Activated T-cell treated with anti-CD3 and anti-CD28 coated beads for 1 hour (primary cell): ENCODE results near the gene ZNF816.
"Not testable (repeated sequence)": the region's sequence is repeated elsewhere in the genome, so short reads cannot be mapped to it uniquely, and the experiment has no call there.

ENCODE experiments used
- DNase-seq: peaks from one replicate; pipeline ENCODE4 v3.0.0-alpha.2; 2020; ENCODE audit warnings: low read depth

ZNF816 gene

DNA sequence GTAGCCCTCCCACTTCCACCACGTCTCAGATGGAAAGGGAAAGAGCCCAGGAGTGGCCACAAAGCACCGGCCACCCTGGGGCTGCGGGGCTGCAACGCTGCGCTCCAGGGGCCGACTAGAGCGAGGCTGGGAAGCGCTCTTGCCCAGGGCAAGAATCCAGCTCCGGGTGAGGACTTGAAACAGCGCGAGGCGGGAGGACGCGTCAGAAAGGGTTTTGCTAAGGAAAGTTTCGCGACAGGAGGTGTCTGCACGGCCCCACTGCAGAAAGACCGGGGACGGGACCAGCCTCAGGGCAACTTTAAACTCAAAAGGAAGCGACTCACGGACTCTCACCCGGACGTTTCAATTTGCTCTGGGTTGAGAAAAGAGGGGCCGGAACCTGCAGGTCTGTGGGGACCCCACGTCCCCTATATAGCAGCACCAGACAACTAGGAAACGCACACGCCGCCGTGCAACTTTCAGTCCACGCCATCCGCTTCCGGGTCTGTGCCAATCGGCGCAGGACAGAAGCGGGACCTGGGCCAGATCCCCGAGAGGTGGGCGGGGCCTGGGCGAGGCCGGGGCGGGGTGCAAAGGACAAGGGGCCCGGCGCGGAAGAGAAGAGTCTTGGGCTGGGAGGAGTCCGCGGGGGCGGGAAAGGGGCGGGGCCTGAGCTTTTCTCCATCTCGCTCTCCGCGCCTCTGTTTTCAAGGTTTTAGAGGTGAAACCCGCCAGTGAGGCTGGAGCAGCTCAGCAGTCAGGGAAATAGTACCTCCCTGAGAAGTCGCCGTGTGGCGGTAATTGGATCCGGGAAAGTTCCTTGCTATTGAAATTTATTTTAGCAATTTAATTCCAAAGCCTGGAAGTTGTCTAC, at the start of gene ZNF816:
TSS of gene ZNF816 (minus strand) at position 488 of the 853 bp plus-strand sequence. CDS start 6,792 bp downstream, outside the sequence.
- DNase-seq, result peak; percentile 99

DNA sequence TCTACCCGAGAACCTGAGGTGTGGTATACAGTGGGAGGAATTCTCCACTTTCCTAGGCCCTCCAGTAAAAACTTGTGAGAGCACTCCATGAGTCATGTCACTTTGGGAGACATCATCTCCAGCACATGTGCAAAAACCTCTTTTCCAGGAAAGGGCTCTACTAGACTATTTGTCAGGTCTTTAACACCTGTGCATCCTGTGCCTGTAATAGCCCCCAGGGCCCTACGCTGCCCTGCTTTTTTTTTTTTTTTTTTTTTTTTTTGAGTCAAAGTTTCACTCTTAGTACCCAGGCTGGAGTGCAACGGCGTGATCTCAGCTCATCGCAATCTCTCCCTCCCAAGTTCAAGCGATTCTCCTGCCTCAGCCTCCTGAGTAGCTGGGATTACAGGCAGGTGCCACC, 49.3 kb upstream of the ZNF816 start:
- no peak for DNase-seq

DNA sequence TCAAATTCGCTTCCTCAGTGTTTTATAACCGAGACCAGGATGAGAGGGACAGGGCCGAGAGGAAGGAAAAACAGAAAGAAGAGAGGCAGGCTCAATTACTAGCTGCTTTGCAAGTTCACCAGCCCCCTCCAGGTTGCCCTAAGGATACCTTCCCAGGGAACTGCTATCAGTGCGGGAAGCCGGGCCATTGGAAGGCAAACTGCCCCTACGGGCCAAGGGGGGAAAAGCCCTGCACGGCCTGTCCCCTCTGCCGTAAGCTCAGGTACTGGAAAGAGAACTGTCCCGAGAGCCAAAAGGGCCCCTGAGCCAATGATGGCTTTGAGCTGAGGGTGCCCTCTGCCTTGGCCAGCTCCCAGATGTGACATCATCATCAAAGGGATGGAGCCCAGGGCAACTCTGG, 47.8 kb upstream of the ZNF816 start:
- DNase-seq, result no peak

DNA sequence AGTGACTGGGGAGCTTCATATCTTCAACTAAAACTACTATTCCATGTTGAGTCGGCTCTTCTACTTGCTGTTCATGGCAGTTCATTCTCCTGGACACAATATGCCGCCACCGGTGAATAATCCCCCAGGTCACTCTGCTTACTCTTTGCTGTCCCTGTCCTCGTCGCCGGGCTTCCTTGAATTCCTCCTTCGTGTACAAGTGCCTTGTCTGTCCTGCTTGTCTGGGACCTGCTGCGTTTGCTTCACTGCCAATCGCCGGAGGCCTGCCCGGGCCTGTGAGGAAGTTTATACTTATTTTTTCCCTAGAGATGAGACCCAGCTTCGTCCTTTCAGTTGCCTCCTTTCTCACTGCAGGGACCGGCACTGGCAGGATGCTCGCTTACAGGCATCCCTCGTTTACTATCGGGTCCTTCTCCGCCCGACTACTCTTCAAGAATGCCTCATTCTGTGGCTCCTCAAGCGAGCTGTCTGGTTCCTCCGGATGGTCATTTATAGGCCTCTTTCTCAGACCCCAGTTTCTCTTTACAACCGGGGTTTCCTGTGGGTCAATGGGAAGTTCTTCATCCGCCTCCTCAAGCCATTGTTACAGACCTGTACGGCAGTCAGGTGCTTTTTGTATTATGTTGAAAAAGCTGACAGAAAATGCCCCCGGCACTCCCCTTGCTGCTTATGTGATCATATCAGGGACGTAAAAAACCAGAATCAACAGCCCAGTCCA, 45.5 kb upstream of the ZNF816 start:
- DNase-seq, result no peak

DNA sequence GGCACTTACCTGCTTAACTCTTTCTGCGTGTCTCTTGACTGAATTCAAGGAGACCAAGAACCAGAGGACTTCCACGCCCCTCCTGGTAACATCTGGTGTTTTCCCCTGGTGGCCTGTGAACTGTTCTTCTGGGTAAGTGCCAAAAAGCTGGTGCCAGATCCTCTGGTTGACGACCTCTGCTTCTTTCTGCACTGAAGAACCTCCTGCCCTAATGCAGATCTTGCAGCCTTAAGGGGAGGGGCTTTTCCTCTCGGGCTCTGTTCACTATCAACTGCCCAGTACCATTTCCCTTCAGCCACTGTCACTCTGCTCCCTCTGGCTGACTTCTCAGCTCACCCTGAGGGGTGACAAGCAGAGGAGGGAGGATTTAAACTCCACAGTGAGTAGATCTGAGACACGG, 44.9 kb upstream of the ZNF816 start:
- DNase-seq, result no peak

DNA sequence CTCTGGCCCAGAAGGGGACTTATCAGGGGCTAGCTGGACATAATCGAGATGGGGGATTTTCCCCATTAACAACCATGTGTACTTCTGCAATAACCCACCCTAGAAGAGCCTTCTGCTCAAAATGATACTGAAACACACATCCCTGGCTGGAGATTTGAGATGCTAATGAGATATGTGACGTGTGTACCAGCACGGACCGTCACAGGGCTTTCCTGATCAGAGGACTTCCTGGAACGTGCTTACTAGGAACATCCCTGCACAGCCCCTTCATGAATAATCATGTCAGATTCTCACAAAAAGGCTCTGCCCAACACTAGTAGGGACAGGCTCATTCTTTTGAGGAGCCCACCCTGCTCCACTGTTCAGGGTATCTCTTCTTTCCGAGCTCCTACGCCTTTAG, 44.5 kb upstream of the ZNF816 start:
- DNase-seq, result no peak

DNA sequence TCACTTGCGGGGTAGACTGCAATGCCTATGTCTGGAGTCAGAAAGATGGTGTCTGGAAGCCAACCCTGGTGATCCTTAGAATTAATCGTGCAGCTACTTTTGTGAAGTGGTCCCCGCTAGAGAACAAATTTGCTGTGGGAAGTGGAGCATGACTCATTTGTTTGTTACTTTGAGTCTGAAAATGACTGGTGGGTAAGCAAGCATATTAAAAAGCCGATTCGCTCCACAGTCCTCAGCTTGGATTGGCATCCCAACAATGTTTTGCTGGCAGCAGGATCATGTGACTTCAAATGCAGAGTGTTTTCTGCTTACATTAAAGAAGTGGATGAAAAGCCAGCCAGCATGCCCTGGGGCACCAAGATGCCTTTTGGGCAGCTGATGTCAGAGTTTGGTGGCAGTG, 41.6 kb upstream of the ZNF816 start:
- no peak for DNase-seq

DNA sequence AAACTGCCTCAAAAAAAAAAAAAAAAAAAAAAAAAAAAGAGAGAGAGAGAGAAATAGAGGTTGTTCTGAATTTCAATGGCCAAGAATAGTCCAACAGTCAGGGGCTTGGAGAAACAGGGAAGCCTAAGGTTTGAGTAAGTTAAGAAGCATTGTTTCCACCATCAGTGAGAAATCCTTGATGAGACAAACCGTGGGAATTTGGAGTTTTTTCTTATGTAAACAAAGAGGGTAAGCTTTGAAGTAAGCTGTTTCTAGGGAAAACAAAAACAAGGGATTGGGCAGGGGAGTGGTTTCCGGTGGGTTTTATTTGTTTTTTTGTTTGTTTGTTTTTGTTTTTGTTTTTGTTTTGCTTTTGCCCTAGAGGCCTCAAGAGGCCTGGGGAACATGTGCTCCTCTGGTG, 39.8 kb upstream of the ZNF816 start:
- no peak for DNase-seq

DNA sequence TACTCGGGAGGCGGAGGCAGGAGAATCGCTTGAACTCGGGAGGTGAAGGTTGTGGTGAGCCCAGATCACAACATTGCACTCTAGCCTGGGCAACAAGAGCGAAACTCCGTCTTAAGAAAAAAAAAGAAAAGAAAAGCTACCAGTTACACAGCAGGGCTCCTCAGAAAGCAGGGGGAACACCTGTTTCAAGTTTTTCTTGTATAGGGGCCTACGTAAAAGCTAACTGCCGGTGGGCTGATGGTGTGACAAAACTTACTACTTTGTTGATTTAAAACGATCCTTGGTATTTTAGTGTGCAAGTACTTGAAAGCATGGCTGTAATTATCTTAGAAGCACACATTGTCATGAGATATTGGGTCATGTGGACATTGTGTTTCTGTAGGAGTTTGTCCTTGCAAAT, 35.3 kb upstream of the ZNF816 start:
- DNase-seq, result no peak

DNA sequence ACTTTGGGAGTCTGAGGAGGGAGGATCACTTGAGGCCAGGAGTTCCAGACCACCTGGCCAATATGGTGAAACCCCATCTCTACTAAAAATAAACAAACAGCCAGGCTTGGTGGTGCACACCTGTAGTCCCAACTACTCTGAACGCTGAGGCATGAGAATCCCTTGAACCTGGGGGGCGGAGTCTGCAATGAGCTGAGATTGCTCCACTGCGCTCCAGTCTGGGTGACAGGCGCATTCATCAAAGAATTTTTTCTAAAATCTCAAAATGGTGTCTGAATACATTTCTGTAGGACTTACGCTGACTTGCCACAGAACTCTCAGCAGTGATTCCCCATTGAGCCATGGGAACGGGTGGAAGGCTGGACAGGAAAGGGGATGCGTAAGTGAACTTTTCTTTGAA, 33.0 kb upstream of the ZNF816 start:
- DNase-seq, result no peak

DNA sequence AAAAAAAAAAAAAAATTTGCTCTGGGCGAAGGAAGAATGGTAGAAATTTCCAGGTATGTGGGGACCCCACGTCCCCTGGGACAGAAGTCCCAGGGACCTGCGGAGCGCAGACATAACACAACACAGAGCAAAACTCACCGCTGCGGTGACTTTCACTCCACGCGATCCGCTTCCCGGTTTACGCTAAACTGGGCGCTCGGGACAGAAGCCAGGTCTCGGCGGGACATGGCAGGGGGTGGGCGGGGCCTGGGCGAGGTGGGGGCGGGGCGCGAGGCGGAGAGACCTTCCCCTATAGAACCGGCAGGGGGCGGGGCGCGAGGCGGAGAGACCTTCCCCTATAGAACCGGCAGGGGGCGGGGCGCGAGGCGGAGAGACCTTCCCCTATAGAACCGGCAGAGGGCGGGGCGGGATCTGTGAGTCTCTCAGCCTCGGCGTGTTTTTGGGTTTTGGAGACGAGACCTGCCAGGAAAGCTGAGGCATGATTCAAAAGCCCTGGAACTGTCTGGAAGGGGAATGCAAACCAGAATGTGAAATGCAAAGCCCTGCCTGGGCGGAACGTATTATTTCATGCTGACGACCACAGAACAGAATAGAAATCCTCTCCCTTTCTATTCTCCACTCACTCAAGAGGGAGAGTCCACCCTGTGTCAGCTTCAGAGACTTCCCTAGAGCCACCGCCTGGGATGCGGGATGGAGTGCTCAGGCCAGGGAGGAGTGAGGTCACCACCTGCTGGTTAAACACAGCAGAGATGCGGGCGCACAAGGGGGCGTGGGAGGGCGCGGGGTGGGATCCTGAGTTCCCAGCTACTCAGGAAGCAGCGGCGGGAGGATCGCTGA, 30.9 kb upstream of the ZNF816 start:
- peak; percentile 67 for DNase-seq

DNA sequence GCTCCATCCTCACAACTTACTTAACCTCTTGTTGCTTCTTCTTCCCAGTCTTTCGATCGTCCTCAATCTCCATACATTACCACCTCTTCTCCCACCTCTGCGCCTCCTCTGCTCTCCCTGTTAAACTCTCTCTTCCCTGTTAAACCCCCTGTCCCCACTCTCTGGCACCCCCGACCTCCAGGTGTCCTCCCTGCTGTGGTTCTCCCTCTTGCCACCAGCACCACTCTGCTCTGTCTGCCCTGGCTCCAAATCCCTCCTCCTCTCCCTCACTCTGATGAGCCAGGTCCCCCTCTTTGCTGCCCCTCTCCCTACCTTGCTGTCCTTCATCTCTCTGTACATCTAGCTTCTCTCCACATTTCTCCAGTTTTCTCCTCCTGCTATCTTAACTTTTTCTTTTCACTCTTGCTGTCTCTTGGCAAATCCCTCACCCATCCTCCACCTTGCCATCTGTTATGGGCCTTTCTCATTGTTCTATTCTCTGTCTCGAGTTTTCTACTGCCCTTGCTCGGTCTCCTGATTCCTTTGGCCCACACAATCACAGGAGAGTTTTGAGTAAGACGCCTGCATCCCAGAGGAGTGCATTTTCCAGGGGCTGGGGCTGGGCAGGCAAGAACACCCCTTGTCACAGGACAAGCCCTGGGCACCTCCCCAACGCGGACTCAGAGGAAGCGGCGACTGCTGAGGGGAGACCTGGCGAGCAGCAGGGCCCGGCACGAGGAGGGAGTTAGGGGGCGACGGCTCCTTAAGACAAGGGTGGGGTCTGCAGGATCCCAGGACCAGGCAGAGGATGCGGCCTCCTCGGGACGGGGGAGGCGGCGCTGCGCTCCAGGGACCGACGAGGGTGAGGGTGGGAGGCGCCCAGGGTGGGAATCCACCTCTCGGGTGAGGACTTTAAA, 29.7 kb upstream of the ZNF816 start:
- peak; percentile 1 for DNase-seq

DNA sequence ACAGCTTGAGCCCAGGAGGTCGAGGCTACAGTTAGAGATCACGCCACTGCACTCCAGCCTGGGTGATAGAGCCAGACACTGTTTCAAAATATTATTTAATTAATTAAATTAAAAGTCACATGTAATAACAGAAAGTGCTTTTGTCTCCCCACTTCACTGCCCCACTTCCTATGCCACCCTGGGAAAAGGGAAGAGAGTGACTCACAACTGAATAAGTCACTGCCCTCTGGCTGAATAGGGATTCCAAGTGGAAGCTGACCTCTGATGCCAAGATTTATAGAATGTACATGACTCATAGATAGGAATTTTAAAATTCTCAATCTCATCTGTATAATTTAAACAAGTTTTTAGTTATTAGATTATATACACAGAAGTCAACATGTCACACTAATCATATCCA, 28.8 kb upstream of the ZNF816 start:
- no peak for DNase-seq

DNA sequence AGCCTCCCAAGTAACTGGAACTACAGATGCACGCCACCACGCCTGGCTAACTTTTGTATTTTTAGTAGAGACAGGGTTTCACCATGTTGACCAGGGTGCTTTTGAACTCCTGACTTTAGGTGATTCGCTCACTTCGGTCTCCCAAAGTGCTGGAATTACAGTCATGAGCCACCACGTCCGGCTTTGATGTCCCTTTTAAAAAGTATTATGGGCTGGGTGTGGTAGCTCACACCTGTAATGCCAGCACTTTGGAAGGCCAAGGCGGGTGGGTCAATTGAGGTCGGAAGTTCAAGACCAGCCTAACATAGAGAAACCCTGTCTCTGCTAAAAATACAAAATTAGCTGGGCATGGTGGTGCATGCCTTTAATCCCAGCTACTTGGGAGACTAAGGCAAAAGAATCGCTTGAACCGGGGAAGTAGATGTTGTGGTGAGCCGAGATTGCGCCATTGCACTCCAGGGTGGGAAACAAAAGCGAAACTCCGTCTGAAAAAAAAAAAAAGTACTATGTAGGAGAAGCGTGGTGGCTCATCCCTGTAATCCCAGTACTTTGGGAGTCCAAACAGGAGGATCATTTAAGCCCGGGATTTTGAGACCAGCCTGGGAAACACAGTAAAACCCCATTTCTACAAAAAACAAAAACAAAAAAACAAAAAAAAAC, 28.2 kb upstream of the ZNF816 start:
- DNase-seq, result no peak

DNA sequence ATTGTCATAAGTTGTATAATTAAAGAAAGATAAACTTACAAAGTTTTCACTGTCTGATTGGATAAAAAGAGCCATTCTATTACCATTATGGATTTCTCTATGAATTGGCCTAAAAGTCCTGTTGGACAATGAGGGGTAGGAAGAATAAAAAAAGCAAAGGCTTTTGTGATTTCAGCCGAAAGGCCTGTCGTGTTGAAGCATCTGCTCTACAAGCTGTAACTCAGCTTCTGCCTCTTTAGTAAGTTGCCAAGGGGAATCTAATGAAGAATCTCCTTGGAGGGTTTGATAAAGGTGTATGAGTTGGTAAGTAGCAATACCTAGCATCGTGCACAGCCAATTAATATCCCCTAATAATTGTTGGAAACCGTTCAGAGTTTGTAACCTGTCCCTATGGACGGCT, 25.8 kb upstream of the ZNF816 start:
- no peak for DNase-seq

DNA sequence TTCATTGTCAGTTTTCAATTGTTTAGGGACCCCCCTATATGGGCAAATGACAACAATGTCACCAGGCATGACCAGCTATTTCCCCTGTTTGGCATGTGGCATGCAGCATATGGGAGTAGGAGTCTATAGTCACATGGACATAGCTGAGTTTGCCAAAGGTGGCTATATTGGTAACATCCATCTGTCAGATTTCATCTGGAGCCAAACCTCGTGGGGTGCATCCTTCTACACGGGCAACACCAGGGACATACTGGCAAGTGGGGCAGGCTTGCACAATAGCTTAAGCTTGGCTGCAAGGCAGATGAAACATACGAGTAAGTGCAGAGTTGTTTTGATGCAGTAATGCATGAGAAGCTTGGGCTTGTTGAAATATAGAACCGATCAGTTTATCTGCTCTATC, 24.5 kb upstream of the ZNF816 start:
- DNase-seq, result no peak

DNA sequence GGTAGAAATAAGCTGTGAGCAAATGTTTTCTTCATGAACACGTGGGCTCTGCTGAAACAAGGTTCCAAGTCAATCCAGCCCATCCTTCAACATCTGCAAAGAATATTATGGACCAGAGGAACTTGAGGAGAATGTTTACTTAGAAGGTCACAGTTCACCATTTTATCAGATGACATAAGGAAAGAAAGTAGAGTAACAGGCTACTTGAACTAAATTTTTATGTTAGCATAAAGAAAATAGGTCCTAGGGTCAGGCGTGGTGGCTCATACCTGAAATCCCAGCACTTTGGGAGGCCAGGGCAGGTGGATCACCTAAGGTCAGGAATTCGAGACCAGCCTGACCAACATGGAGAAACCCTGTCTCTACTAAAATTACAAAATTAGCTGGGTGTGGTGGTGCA, 20.5 kb upstream of the ZNF816 start:
- DNase-seq, result not testable (repeated sequence)

DNA sequence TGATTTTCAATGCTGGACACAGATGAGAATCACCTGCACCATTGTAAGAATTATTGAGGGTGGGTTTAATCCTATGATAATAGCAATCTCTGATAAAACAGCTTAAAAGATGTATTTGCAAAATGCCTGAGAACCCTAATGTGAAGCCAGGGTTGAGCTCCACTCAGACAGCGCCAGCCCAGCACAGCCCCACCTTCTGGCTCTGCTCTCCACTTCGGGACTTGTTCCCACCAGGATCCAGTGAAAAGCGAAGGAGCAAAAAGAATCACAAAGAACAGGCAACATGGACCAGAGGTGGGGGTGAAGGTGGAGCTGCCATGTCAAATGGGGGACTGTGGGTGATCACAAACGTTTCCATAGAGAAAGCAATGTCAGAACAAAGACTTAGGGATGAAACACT, 18.6 kb upstream of the ZNF816 start:
- DNase-seq, result no peak

DNA sequence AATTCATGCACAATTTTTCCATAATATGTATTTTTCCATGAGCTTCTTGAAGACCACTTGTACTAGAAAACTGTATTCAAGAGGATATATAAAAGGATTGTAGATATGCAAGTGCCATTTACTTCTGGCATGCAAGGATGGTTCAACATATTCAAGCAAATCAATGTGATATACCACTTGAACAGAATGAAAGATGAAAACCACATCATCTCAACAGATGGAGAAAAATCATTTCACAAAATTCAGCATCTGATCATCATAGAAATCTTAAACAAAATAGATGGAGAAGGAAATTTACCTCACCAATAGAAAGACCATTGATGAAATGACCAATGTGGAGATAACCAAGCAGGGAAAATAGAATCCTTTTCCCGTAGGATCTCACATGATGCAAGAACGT, 5.1 kb upstream of the ZNF816 start:
- no peak for DNase-seq

DNA sequence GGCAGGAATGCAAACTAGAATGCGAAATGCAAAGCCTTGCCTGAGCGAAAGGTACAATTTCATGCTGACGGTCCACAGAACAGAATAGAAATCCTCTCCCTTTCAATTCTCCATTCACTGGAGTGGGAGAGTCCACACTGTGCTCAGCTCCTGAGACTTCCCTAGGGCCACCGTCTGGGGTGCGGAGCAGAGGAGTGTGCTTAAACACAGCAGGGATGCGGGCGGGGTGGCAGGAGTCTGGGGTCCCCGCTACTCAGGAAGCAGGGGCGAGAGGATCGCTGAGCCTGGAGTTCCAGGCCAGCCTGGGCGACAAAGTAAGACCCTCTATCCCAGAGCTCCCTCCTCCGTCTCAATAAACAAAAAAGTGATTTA, 552 bp upstream of the ZNF816 start:
- no peak for DNase-seq

DNA sequence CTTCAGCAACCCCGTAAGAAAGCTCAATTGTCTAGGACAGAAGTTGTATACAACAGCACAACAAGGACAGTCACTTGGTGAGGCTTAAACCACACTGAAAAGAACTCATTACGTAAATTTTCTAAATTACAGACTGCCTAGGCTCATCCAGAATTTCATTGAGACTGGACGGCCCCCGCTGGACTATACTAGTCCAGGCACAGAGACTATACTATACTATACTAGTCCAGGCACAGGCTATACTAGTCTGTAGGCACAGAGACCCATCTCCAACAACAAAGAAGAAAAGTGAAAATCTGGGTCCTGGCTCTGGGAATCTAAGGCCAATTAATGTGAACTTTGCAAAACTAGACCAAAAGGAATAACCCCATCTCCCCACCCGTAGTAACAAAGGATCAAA, 700 bp downstream of the ZNF816 start:
- no peak for DNase-seq
